Gastrocnemius medialis (tissue), 4 donors: ENCODE measurements around the gene ZDHHC14. TPM values are rescaled to one million over a fixed set of nuclear protein-coding genes. Genes with fewer than 3 reads are reported as not detected.
"Not testable (repeated sequence)": the region's sequence is repeated elsewhere in the genome, so short reads cannot be mapped to it uniquely, and the experiment has no call there.

Experiments
- ATAC-seq, 2 donors: fragments of 150-250 bp; one replicate each; pipeline ENCODE4 v1.9.1; 2016
- DNase-seq, 2 donors: peaks; one replicate each; pipeline ENCODE4 v3.0.0-alpha.2; 2019
- H3K27ac ChIP-seq, 4 donors: fragments of 200-600 bp; sonication (generic); 1 replicate in 1 of 4; 2 replicates in 3 of 4; pipeline ENCODE4 v1.5.1; 2016 to 2018; ENCODE audit warnings: mild to moderate bottlenecking in 2 of 4, moderate library complexity in 1 of 4
- H3K27me3 ChIP-seq, 3 donors: fragments of 200-600 bp; sonication (generic) in 2 of 3; 1 replicate in 1 of 3; 2 replicates in 2 of 3; pipeline versions ENCODE4 v1.5.1 to v1.6.0; 2016 to 2019; ENCODE audit warnings: mild to moderate bottlenecking in 1 of 3, moderate library complexity in 1 of 3
- H3K36me3 ChIP-seq, 2 donors: fragments of 200-600 bp; sonication (generic) in 1 of 2; one replicate each; pipeline ENCODE4 v1.5.1; 2017 to 2018
- H3K4me1 ChIP-seq, 2 donors: fragments of 200-600 bp; sonication (generic) in 1 of 2; one replicate each; pipeline ENCODE4 v1.5.1; 2016 to 2017; ENCODE audit warnings: mild to moderate bottlenecking in 2 of 2
- H3K4me3 ChIP-seq, 4 donors: fragments of 200-600 bp; sonication (generic) in 3 of 4; 1 replicate in 1 of 4; 2 replicates in 3 of 4; pipeline ENCODE4 v1.5.1; 2016 to 2019; ENCODE audit warnings: mild to moderate bottlenecking in 2 of 4
- H3K9me3 ChIP-seq, 3 donors: fragments of 200-600 bp; sonication (generic) in 2 of 3; 1 replicate in 1 of 3; 2 replicates in 2 of 3; pipeline ENCODE4 v1.5.1; 2016 to 2019
- CTCF ChIP-seq, 5 experiments: fragments of 450-650 bp in 3 of 5; fragments of 200-600 bp in 2 of 5; sonication (generic) in 2 of 5; IDR thresholded peaks in 4 of 5; conservative IDR thresholded peaks in 1 of 5; 1 replicate in 4 of 5; 2 replicates in 1 of 5; pipeline ENCODE4 v1.5.1; 2016 to 2019; ENCODE audit warnings: antibody characterized with exemption in 5 of 5, mild to moderate bottlenecking in 3 of 5, moderate library complexity in 3 of 5
- POLR2A ChIP-seq, 2 donors: fragments of 450-650 bp; IDR thresholded peaks; one replicate each; pipeline ENCODE4 v1.6.1; 2017; ENCODE audit warnings: antibody characterized with exemption in 2 of 2, mild to moderate bottlenecking in 2 of 2, moderate library complexity in 2 of 2
- in situ Hi-C, 4 donors: fragments of 200-750 bp; cut with MboI; loops; one replicate each; pipeline versions ENCODE4 v1.15.0 to v1.8.0; 2017; ENCODE audit warnings: low sequenced_read_pairs in 4 of 4
- intact Hi-C: fragments of 100-400 bp; cut with DNase I; formaldehyde crosslinking; loops from one replicate; pipeline ENCODE4 v1.15.1; 2023; ENCODE audit warnings: low total_unique reads
- total RNA-seq, 4 donors: library from RNA; depleted of rRNA; stranded (reverse); fragments of >200 nt; gene quantifications; one replicate each; pipeline versions ENCODE4 v1.1.0 to v1.2.3, GENCODE V29; 2016

Gene ZDHHC14
- total RNA-seq, 4 donors from 2014 or later: 3.7 to 7.7 (median 5.9) TPM

GRCh38 chr6:157461000-157461915 lies 80.3 kb downstream of the ZDHHC14 start:
- in situ Hi-C loops (no loop called here), intact Hi-C loops (no loop called here)
- ATAC-seq (no peak), DNase-seq (no peak)
- Histone ChIP-seq H3K36me3 (no peaks in the 10 kb centered on the region), H3K27me3 (no peaks in the 10 kb centered on the region), H3K4me3 (no peak overlapping the region), H3K4me1 (peaks cover 7 to 10% of the 10 kb centered on the region in 2 donors), H3K9me3 (no peaks in the 10 kb centered on the region), H3K27ac (peak overlapping the region in 2 of 4 donors; percentile 40 to 45)
- TF ChIP-seq CTCF (IDR thresholded peaks at IDR 0.05 in 4 of 5, conservative IDR thresholded peaks at IDR 0.05 in 1 of 5) (no peak), POLR2A (IDR thresholded peaks at IDR 0.05) (no peak)

GRCh38 chr6:157462956-157463742 lies 82.2 kb downstream of the ZDHHC14 start:
- TF ChIP-seq POLR2A (IDR thresholded peaks at IDR 0.05): no peak
- no peak for TF ChIP-seq CTCF (IDR thresholded peaks at IDR 0.05 in 4 of 5, conservative IDR thresholded peaks at IDR 0.05 in 1 of 5)
- H3K4me3 ChIP-seq: no peak overlapping the region
- in situ Hi-C loops: no loop called here
- ATAC-seq: no peak
- intact Hi-C loops: no loop called here
- H3K27me3 ChIP-seq: no peaks in the 10 kb centered on the region
- H3K9me3 ChIP-seq: no peaks in the 10 kb centered on the region
- no peak for DNase-seq
- H3K27ac ChIP-seq: no peak overlapping the region
- peaks cover 7 to 10% of the 10 kb centered on the region in 2 donors for H3K4me1 ChIP-seq
- H3K36me3 ChIP-seq: no peaks in the 10 kb centered on the region

- intact Hi-C loops, H3K4me1 ChIP-seq, ATAC-seq, DNase-seq, H3K27me3 ChIP-seq, H3K36me3 ChIP-seq, in situ Hi-C loops, H3K27ac ChIP-seq, H3K4me3 ChIP-seq, H3K9me3 ChIP-seq: not testable (repeated sequence)
Observed at GRCh38 chr6:157463743-157464135, 82.7 kb downstream of the ZDHHC14 start.

DNA sequence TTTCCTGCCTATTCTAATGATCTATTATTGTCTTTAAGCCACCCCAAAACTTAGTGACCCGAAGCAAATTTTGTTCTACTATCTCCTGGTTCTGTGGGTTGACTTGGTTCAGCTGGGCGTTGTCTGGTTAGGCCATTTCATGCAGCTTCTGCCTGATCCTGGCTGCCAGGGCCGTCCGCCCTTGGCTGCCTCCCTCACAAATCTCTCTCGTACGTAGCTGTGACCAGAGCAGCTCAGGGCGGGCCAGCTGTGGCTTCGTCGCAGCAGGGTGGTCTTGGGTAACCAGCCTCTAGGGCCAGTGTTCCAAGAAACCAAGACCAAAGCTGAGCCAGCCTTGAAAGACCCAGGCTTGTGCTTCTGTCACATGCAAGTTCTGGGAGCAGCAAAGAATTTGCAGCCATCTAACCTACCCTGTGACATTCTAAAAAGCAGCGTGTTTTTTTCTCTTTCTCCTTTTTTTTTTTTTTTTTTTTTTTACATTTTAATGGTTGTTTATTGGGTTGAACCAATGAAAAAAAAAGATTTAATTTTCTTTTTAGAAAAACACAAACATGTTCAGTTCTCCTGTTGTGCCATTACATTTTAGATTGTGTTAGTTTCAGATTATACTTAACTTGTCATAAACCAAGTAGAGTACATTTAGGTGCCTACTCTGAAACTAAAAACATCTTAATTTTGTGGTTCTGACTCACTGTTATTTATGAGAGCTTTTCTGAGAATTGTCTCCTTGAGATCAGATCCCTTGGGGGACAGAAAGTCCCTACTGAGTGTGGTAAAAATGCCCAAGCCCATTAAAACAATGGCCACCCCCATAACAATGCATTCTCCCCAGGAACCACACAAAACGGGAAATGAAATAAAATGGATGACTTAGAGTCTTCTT lies 83.9 kb downstream of the ZDHHC14 start:
- Histone ChIP-seq H3K9me3 (no peaks in the 10 kb centered on the region), H3K36me3 (no peaks in the 10 kb centered on the region), H3K4me3 (no peak overlapping the region), H3K4me1 (peaks cover 7 to 10% of the 10 kb centered on the region in 2 donors), H3K27me3 (no peaks in the 10 kb centered on the region), H3K27ac (no peak overlapping the region)
- in situ Hi-C loops: no loop called here
- no peak for DNase-seq
- no peak for TF ChIP-seq POLR2A (IDR thresholded peaks at IDR 0.05)
- TF ChIP-seq CTCF (IDR thresholded peaks at IDR 0.05 in 4 of 5, conservative IDR thresholded peaks at IDR 0.05 in 1 of 5): no peak
- no peak for ATAC-seq
- intact Hi-C loops: no loop called here
